ENCODE results near the gene GPX6. TPM values are rescaled to one million over a fixed set of nuclear protein-coding genes. Genes with fewer than 3 reads are reported as not detected.

The GPX6 gene
- total RNA-seq, 1 experiment from 2014 or later: not detected

DNA sequence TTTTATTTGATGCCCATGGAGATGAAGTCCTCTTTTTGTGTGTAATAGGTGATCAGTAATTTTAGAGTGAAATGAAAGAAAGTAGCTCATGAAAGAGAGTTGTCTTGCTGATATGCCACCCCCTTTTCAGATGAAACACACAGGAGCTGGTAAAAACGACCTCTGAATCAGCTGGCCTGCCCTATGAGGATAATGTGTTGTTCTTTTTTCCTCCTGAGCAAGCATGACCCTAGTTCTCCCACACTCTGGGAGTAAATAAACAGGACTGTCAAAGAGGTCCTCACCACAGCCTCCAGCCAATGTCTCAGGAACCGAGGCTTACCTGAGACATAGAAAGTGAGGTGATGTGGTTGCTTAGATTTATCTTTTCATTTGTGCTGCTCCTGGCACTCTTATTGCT, 39.5 kb upstream of the GPX6 start:
- H3K9me3 Mint-ChIP-seq: no peaks in the 10 kb centered on the region
- DNase-seq: no peak
- Histone ChIP-seq H3K79me1 (ENCODE audit: insufficient read depth, low read depth, low read length, poor library complexity, severe bottlenecking) (no peaks in the 10 kb centered on the region), H3K4ac (ENCODE audit: low read depth, low read length) (no peak overlapping the region), H2AK5ac (ENCODE audit: insufficient read length, low read length) (no peak overlapping the region), H3K14ac (ENCODE audit: insufficient read depth, low read length) (no peak overlapping the region), H2BK5ac (ENCODE audit: insufficient read length, low read length) (no peak overlapping the region), H3K56ac (ENCODE audit: insufficient read length, low read depth, low read length) (no peak overlapping the region), H3T11ph (ENCODE audit: low read length) (no peak overlapping the region), H2BK12ac (ENCODE audit: insufficient read length, low read depth, low read length) (no peak overlapping the region), H3K4me2 (ENCODE audit: insufficient read depth, insufficient read length, low read length) (no peak overlapping the region), H3K9ac (ENCODE audit: extremely low read depth, insufficient read length, low read length) (no peak overlapping the region), H3K27ac (ENCODE audit: insufficient read length, low read depth, low read length) (no peak overlapping the region), H3K18ac (ENCODE audit: insufficient read length, low read depth, low read length) (no peak overlapping the region), H2BK120ac (ENCODE audit: low read depth, low read length, poor library complexity, severe bottlenecking) (no peak overlapping the region), H3K23me2 (ENCODE audit: insufficient read length, low read depth, low read length, poor library complexity, severe bottlenecking) (no peaks in the 10 kb centered on the region), H3K79me2 (ENCODE audit: insufficient read depth, low read length) (no peaks in the 10 kb centered on the region), H4K20me1 (ENCODE audit: control insufficient read depth, insufficient read depth, insufficient read length) (no peaks in the 10 kb centered on the region), H2BK15ac (ENCODE audit: low read depth, low read length) (no peak overlapping the region), H3K27me3 (ENCODE audit: insufficient read depth, low read length) (no peaks in the 10 kb centered on the region; the same call in 1 of the 2 replicates), H4K91ac (ENCODE audit: insufficient read length, low read depth, low read length) (no peak overlapping the region), H3K23ac (ENCODE audit: insufficient read length, low read depth, low read length) (no peak overlapping the region), H4K5ac (ENCODE audit: insufficient read length, low read depth, low read length) (no peak overlapping the region), H4K8ac (replicated peaks; ENCODE audit: insufficient read length, low read depth, low read length) (no peak overlapping the region), H3K4me1 (ENCODE audit: insufficient read depth, low read length) (no peaks in the 10 kb centered on the region), H2BK20ac (ENCODE audit: low read depth, low read length, poor library complexity, severe bottlenecking) (no peak overlapping the region), H2AFZ (ENCODE audit: low read length) (no peak overlapping the region), H3K9me3 (ENCODE audit: control insufficient read depth, low read depth, low read length) (no peaks in the 10 kb centered on the region)
- H3K27ac Mint-ChIP-seq: no peak overlapping the region
- whole genome bisulfite sequencing (ENCODE audit: extremely low coverage, insufficient read length, low lambda C conversion rate): no CpG with 5 or more reads among the region's 2 CpGs
- H3K4me3 Mint-ChIP-seq: no peak overlapping the region
- no peak for TF ChIP-seq CTCF (conservative IDR thresholded peaks at IDR 0.05)
- no peaks in the 10 kb centered on the region for H3K36me3 Mint-ChIP-seq (ENCODE audit: insufficient read depth in 1 of 3, low read depth in 3 of 3)
- peaks cover 35% of the 10 kb centered on the region for H3K27me3 Mint-ChIP-seq (ENCODE audit: low read depth)
- peaks cover 9 to 15% of the 10 kb centered on the region in 2 experiments for H3K4me1 Mint-ChIP-seq

Data from H9 (cell line).